Muscle layer of duodenum (tissue), 2 donors: ENCODE data around the gene SCO1.

Experiments used
- H3K27ac ChIP-seq: one replicate; pipeline ENCODE4 v1.7.0; 2013; ENCODE audit warnings: mild to moderate bottlenecking, low read length
- H3K27me3 ChIP-seq: one replicate; pipeline ENCODE4 v1.7.0; 2013; ENCODE audit warnings: low read depth, mild to moderate bottlenecking, control low read depth, low read length
- H3K36me3 ChIP-seq, 2 donors: one replicate each; pipeline ENCODE4 v1.7.0; 2013; ENCODE audit warnings: low read length in 2 of 2, control low read depth in 1 of 2, mild to moderate bottlenecking in 1 of 2; ENCODE audit not compliant: insufficient read depth in 2 of 2, control insufficient read depth in 1 of 2
- H3K4me1 ChIP-seq, 2 donors: one replicate each; pipeline ENCODE4 v1.7.0; 2013; ENCODE audit warnings: low read length in 2 of 2, mild to moderate bottlenecking in 2 of 2, control low read depth in 1 of 2, moderate library complexity in 1 of 2; ENCODE audit not compliant: insufficient read depth in 2 of 2, control insufficient read depth in 1 of 2
- H3K4me3 ChIP-seq, 2 donors: one replicate each; pipeline ENCODE4 v1.7.0; 2013; ENCODE audit warnings: low read length in 2 of 2, low read depth in 1 of 2, mild to moderate bottlenecking in 1 of 2
- H3K9me3 ChIP-seq, 2 donors: one replicate each; pipeline ENCODE4 v1.7.0; 2013; ENCODE audit warnings: low read length in 2 of 2, control low read depth in 1 of 2, mild to moderate bottlenecking in 1 of 2; ENCODE audit not compliant: control insufficient read depth in 1 of 2
- donor health status: healthy.

SCO1 gene

GRCh38 chr17:10652984-10653659, 44.2 kb downstream of the SCO1 start:
- H3K27ac ChIP-seq, result no peak overlapping the region
- no peaks in the 10 kb centered on the region for H3K27me3 ChIP-seq
- H3K4me1 ChIP-seq, result no peaks in the 10 kb centered on the region
- H3K36me3 ChIP-seq, result no peaks in the 10 kb centered on the region
- H3K9me3 ChIP-seq, result no peaks in the 10 kb centered on the region
- H3K4me3 ChIP-seq, result no peak overlapping the region

GRCh38 chr17:10651927-10652326, 45.4 kb downstream of the SCO1 start:
- Histone ChIP-seq H3K4me3 (no peak overlapping the region), H3K36me3 (no peaks in the 10 kb centered on the region), H3K27ac (no peak overlapping the region), H3K4me1 (no peaks in the 10 kb centered on the region), H3K27me3 (no peaks in the 10 kb centered on the region), H3K9me3 (no peaks in the 10 kb centered on the region)

- no peaks in the 10 kb centered on the region for H3K27me3 ChIP-seq
- no peaks in the 10 kb centered on the region for H3K9me3 ChIP-seq
- H3K4me3 ChIP-seq, result no peak overlapping the region
- no peaks in the 10 kb centered on the region for H3K4me1 ChIP-seq
- H3K27ac ChIP-seq, result no peak overlapping the region
- no peaks in the 10 kb centered on the region for H3K36me3 ChIP-seq
Measured at GRCh38 chr17:10649602-10650001, 47.7 kb downstream of the SCO1 start.

GRCh38 chr17:10648956-10649355, 48.4 kb downstream of the SCO1 start:
- Histone ChIP-seq H3K27ac (no peak overlapping the region), H3K9me3 (no peaks in the 10 kb centered on the region), H3K4me1 (no peaks in the 10 kb centered on the region), H3K27me3 (no peaks in the 10 kb centered on the region), H3K36me3 (peaks cover 0 to 5% of the 10 kb centered on the region in 2 donors), H3K4me3 (no peak overlapping the region)

- H3K4me1 ChIP-seq, result no peaks in the 10 kb centered on the region
- no peak overlapping the region for H3K27ac ChIP-seq
- H3K27me3 ChIP-seq, result no peaks in the 10 kb centered on the region
- no peaks in the 10 kb centered on the region for H3K9me3 ChIP-seq
- peaks cover 0 to 5% of the 10 kb centered on the region in 2 donors for H3K36me3 ChIP-seq
- no peak overlapping the region for H3K4me3 ChIP-seq
Measured at GRCh38 chr17:10648381-10648780, 49.0 kb downstream of the SCO1 start.

GRCh38 chr17:10646392-10646990, 50.8 kb downstream of the SCO1 start:
- H3K9me3 ChIP-seq, result no peaks in the 10 kb centered on the region
- no peaks in the 10 kb centered on the region for H3K27me3 ChIP-seq
- H3K4me1 ChIP-seq, result no peaks in the 10 kb centered on the region
- no peak overlapping the region for H3K4me3 ChIP-seq
- no peak overlapping the region for H3K27ac ChIP-seq
- H3K36me3 ChIP-seq, result peaks cover 0 to 11% of the 10 kb centered on the region in 2 donors

- Histone ChIP-seq H3K27ac (no peak overlapping the region), H3K4me1 (no peaks in the 10 kb centered on the region), H3K27me3 (no peaks in the 10 kb centered on the region), H3K9me3 (no peaks in the 10 kb centered on the region), H3K36me3 (peaks cover 19 to 41% of the 10 kb centered on the region in 2 donors), H3K4me3 (no peak overlapping the region)
Measured at GRCh38 chr17:10640475-10640874, 56.9 kb downstream of the SCO1 start.

GRCh38 chr17:10638151-10638550, 59.2 kb downstream of the SCO1 start:
- Histone ChIP-seq H3K36me3 (peaks cover 19 to 49% of the 10 kb centered on the region in 2 donors), H3K27ac (no peak overlapping the region)

GRCh38 chr17:10635290-10635689, 62.0 kb downstream of the SCO1 start:
- Histone ChIP-seq H3K4me1 (no peaks in the 10 kb centered on the region), H3K27ac (no peak overlapping the region), H3K4me3 (no peak overlapping the region), H3K36me3 (peaks cover 14 to 42% of the 10 kb centered on the region in 2 donors), H3K9me3 (no peaks in the 10 kb centered on the region), H3K27me3 (no peaks in the 10 kb centered on the region)

More at GRCh38 chr17:10638151-10638550, 59.2 kb downstream of the SCO1 start:
- Histone ChIP-seq H3K9me3 (no peaks in the 10 kb centered on the region), H3K4me3 (no peak overlapping the region), H3K4me1 (no peaks in the 10 kb centered on the region), H3K27me3 (no peaks in the 10 kb centered on the region)

GRCh38 chr17:10633738-10634379, 63.5 kb downstream of the SCO1 start:
- H3K4me3 ChIP-seq, result no peak overlapping the region
- no peak overlapping the region for H3K27ac ChIP-seq
- no peaks in the 10 kb centered on the region for H3K9me3 ChIP-seq
- H3K4me1 ChIP-seq, result no peaks in the 10 kb centered on the region
- H3K27me3 ChIP-seq, result no peaks in the 10 kb centered on the region
- peaks cover 0 to 47% of the 10 kb centered on the region in 2 donors for H3K36me3 ChIP-seq

GRCh38 chr17:10631701-10632100, 65.6 kb downstream of the SCO1 start:
- Histone ChIP-seq H3K27me3 (no peaks in the 10 kb centered on the region), H3K36me3 (peaks cover 0 to 32% of the 10 kb centered on the region in 2 donors), H3K4me3 (no peak overlapping the region), H3K27ac (no peak overlapping the region), H3K4me1 (no peaks in the 10 kb centered on the region), H3K9me3 (no peaks in the 10 kb centered on the region)
